GM18951 (cell line): ENCODE measurements around the gene NCR3LG1.

Experiments
- POLR2A ChIP-seq: IDR thresholded peaks from 4 replicates; pipeline ENCODE4 v1.6.1; 2011; ENCODE audit warnings: mild to moderate bottlenecking; ENCODE audit not compliant: insufficient read length, insufficient read depth; ENCODE audit errors: extremely low read depth
- in situ Hi-C: fragments of 300-500 bp; cut with MboI; formaldehyde crosslinking; loops from one replicate; pipeline ENCODE4 v1.12.0; 2022; ENCODE audit warnings: low sequenced_read_pairs, mixed read lengths, inconsistent platforms; ENCODE audit not compliant: unreplicated experiment

Gene NCR3LG1

DNA sequence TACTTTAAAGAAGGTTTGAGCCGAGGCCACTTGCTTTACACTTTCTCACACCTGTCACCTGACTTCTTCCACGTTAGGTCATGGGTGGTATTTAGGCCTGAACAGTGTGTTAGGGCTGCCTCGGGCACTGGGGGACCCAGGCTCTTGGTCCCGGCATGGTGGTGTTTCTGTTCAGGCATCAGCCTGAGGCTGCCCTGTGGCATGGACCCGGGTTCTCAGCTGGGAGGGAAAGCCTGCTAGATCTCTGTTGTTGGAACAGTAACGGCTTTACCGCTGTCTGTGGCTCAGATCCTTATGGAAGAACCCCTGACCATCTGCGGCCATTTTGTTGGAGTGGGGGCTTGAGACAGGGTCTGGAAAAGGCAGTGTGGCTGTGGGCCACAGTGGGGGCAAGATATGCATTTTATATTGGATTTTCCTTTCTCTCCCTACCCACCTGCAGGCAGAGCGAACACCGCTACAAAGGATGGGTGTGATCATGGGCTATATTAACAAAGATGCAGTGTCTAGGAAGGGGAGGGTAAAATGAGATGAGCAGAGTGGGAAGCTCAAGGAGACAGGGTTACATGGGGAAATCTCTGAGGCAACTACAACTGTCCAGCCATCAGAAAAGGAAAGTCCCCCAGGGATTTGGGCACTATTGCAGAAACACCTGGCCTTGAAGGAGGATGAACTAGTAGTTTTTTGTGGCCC lies 38.5 kb downstream of the NCR3LG1 start:
- in situ Hi-C loops, result loop anchor here (10.0 kb wide), 2 partner anchors 105 to 125 kb away; no protein-coding TSS in a partner anchor
- no peak for TF ChIP-seq POLR2A

DNA sequence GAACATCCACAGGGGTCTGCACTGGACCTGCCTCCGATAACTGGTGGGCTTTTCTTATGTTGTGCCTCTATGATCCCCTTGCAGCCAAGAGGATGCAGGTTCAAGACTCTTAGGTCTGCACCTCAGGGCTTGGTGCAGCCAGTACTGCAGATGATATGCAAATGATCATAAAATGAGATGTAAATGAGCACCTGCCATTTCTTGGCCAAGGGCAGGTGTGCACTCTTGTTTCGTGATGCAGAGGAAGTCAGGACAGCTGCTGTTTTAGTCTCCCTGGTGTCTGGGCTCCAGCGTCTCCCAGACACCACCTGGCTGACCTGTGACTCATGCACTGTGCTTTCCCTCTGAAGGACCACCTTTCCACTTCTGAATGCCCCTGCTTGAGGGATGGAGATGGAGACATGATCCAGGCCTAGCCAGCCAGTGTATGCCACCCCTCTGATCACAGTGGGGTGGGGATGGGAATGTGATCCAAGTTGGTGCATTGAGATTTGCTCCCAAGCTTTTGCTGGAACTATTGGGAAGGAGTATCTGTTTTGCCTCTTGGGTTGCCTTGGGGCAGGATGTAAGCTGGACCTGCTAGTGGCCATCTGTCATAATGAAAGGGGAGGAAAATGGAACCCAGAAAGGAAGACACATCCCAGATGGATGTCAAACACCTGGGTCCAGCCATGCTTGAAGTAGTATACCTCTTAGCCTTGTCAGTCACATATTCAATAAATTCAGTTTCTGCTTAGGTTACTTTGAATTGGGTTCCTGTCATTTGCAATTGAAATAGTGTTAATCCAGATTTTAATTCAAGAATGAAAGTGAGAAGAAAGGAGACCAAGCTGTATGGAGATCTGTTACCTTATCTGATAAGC lies 40.1 kb downstream of the NCR3LG1 start:
- in situ Hi-C loops, result loop anchor here (10.0 kb wide), 1 partner anchor 123 kb away; no protein-coding TSS in a partner anchor
- no peak for TF ChIP-seq POLR2A

DNA sequence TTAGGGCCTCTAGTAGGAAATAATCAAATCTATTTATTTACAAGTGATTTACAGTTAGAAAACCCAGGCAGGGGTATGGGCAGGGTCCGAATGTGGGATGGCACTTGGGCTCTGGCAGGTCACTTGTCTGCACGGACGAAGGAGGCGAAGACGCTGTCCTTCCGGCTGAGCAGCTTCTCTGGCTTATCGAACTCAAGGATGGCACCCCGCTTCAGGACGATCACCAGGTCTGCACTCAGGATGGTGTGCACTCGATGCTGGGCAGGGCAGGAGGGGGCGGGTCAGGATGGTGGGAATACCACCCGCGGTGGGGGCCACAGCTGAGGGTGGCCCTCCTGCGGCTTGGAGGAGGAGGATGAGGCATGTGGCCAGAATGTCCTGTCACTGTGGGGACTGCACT lies 41.3 kb downstream of the NCR3LG1 start:
- in situ Hi-C loops, result loop anchor here (10.0 kb wide), 1 partner anchor 122 kb away; no protein-coding TSS in a partner anchor

DNA sequence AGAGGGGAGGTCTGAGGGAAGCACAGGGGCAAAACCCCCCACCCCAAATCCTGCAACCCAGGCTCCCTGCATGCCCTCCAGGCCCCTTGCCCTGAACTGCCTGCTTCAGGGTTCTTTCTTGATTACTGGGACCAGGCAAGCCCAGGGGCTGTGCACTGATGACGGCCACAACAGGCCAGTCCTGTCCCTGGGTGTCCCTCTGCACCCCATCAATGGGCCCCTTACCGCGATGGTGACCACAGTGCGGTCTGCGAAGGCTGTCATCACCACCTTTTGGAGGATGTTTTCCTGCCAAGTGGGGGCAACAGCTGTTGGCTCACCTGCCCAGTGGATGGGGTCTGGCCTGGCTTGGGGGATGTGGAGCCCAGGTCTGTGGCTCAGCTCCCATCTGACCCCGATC lies 41.9 kb downstream of the NCR3LG1 start:
- in situ Hi-C loops, result loop anchor here (10.0 kb wide), 1 partner anchor 121 kb away; no protein-coding TSS in a partner anchor
- TF ChIP-seq POLR2A, result no peak

More for the DNA sequence above, 41.3 kb downstream of the NCR3LG1 start:
- no peak for TF ChIP-seq POLR2A

DNA sequence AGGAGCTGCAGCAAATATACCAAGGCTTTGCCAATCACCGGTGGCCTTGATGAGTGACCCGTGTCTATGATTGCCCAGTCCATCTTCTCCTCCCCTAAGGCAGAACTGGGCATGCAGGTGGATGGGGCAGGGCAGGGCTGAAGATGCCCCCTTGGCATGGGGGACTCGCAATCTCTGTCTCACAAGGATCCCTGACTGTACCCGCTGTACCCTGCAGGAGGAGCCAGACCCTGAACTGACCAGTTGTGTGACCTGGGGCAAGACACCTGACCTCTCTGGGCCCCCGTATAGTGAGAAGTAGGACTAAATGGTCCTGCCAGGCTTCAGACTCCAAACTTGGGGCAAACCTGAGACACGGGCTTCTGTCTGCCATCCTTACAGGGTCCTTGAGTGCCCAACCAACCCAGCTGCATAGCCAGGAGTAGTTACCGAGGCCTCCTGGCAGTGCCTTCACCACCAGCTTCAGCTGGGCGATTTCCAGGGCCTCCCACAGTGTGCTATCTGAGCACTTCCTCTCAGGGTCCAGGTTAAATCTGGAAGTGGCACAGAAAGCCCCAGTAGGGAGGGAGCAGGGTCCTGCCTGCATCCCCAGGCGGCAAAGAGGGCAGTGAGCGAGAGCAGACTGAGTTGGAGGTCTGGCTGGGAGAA lies 43.3 kb downstream of the NCR3LG1 start:
- in situ Hi-C loops, result loop anchor here (10.0 kb wide), 1 partner anchor 120 kb away; no protein-coding TSS in a partner anchor
- TF ChIP-seq POLR2A, result no peak

DNA sequence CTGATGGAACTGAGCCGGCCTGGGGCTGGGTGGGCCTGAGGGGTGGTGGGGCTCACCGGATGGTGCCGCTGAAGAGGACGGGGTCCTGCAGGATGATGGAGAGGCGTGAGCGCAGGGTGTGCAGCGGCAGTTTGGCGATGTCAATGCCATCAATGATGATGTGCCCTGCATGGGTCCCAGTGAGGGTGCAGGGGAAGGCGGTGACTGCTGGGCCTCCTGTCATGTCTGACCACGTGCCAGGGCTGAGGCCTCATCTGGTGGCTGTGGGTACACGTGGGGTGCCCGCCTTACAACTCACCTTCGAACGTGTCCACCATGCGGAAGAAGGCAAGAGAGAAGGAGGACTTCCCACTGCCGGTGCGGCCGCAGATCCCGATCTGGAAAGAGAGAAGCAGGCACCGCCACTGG lies 44.0 kb downstream of the NCR3LG1 start:
- no peak for TF ChIP-seq POLR2A
- in situ Hi-C loops, result loop anchor here (10.0 kb wide), 1 partner anchor 119 kb away; no protein-coding TSS in a partner anchor

DNA sequence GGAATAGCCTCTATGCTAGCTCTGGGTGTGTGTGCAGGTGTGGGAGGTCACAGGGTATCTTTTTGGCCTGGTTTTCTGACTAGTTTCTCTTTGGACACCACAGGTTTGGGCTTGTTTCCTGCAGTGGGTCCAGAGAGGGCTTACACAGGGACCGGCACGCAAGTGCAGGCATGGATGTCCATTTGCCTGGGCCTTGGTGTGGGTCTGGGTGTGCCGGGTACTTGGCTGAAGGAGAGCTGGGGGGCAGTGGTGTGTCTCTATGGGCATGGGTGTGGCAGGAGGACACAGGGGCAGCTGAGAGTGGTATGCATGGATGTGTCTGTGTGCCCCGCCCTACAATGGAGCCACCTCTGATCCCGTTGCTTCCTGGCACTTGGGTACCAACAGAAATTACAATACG lies 44.4 kb downstream of the NCR3LG1 start:
- in situ Hi-C loops, result loop anchor here (10.0 kb wide), 1 partner anchor 119 kb away; no protein-coding TSS in a partner anchor

DNA sequence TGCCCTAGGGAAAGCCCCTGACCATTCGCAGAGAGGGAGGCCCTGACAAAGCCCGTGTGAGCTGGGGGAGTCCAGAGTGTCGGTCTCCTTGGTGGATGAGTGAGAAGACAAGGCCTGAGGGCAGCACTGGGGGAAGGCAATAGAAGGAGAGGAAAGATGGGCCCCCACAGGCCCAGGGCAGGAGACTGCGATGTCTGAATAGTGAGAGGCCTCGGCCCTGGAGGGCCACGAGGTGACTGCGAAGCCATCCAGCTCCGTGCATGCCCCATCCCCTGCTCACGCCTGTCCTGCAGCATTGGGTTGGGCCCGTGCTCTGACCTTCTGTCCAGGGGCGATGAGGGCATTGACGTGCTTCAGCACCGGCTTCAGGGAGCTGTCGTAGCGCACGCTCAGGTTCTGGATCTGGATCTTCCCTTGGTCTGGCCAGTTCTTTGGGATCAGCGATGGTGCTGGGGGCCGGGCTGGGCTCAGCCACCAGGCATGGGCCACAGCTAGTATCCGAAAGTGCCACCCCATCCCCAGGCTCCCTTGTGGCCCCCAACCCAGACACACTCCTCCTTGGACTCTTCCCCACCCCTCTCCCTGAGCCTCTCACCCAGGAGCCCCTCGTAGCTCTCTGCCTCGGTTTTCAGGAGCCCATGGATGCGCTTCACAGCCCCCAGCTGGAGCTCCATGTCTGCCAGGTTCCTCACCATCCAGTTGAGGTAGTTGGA lies 45.2 kb downstream of the NCR3LG1 start:
- in situ Hi-C loops, result loop anchor here (10.0 kb wide), 1 partner anchor 118 kb away; no protein-coding TSS in a partner anchor
- no peak for TF ChIP-seq POLR2A

More for the DNA sequence above, 44.4 kb downstream of the NCR3LG1 start:
- TF ChIP-seq POLR2A, result no peak

DNA sequence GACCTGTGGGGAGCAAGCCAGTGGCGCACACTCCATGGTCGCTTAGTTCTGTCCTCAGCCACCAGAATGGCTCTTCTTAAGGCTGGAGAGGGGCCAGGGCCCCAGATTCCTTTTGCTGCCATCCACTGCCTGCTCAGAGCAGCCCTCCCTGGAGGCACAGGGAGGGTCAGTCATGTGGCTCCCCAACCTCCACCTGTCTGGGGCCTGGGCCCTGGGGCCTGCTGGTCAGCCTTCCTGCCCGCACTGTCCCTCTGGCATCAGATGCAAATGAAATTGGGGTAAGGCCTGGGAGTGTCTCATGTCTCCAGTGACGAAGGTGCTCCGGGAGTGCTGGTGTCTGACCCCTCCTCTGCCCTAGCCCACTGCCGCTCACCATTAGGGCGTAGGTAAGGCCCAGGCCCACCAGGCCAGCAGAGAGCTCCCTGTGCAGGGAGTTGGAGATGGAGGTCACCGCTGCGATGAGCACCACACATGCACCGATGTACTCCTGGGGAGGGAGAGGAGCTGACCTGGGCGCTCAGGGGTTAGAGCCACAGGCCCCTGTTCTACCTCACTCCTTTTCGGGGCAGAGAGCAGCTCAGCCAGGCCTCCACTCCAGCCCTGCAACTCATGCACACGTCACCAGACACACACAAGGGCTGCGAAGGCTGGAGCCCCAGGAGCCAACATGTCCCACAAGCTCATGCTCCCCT lies 45.9 kb downstream of the NCR3LG1 start:
- no peak for TF ChIP-seq POLR2A
- in situ Hi-C loops, result loop anchor here (10.0 kb wide), 1 partner anchor 117 kb away; no protein-coding TSS in a partner anchor

DNA sequence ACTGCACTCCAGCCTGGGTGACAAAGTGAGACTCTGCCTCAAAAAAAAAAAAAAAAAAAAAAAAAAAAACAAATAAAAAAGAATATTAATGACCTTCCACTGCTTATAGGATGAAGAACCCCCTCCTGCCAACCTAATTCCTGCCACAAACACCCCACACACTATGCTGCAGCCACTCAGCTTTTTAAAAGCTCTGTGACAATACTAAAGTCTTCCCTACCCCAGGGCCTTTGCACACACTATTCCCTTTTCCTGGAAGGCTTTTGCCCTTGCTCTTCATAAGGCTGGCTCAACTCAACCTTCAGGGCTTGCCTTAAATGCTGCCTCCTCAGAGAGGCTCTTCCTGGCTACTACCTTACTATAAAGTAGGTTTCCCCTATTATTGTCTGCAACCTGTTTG lies 47.6 kb downstream of the NCR3LG1 start:
- TF ChIP-seq POLR2A, result no peak
- in situ Hi-C loops, result loop anchor here (10.0 kb wide), 1 partner anchor 116 kb away; no protein-coding TSS in a partner anchor

DNA sequence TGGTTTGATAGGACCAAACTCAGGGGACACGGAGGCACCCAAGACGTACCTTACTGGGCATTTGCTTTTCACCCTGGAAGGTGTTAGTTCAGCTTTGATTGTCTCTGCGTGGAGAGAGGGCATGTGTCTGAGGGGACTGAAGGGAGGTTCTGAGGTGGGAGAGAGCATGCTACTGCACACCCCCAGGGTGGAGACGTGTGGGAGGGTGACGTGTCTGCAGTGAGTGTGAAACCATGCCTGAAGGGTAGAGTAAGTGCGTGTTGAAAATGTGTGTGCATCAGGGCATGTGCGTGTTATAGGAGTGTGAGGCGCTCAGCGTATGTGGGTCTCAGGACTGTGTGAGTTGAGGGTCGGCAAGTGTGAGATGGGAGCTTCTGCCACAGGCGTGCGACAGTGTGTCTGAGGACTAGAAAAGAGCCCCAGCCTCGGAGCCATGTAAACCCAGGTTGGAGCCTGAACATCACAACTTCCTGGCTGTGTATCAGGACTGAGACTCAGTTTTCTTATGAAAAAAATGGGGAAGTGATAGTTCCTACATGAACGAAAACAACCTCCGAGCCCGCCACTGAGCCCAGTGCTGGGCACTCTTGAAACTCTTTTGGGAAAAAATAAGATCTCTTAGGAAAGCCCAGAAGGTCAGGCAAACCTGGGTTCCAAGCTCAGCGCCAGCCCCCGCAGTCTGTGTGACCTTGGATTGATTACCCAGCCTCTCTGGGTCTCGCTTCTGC lies 48.6 kb downstream of the NCR3LG1 start:
- in situ Hi-C loops, result no loop called here
- no peak for TF ChIP-seq POLR2A
